ENCODE data around the gene TUFT1.
"Not testable (repeated sequence)": the region's sequence is repeated elsewhere in the genome, so short reads cannot be mapped to it uniquely, and the experiment has no call there.

Gene TUFT1

GRCh38 chr1:151618470-151618869 lies 78.4 kb downstream of the TUFT1 start:
- no peak for DNase-seq (ENCODE audit: low spot score)

DNA sequence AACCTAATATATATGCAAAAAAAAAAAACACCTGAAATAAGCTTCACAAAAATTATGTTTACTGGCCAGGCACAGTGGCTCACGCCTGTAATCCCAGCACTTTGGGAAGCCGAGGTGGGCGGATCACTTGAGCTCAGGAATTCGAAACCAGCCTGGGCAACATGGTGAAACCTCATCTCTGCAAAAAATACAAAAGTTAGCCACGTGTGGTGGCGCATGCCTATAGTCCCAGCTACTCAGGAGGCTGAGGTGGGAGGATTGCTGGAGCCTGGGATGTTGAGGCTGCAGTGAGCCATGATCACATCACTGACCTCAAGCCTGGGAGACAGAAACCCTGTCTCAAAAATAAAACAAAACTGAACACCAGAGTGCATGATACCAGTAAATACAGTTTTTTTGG lies 78.9 kb downstream of the TUFT1 start:
- DNase-seq (ENCODE audit: low spot score), result not testable (repeated sequence)

GRCh38 chr1:151619489-151620093 lies 79.5 kb downstream of the TUFT1 start:
- no peak for DNase-seq (ENCODE audit: low spot score)

- no peak for DNase-seq (ENCODE audit: low spot score)
These were observed 80.2 kb downstream of the TUFT1 start for GRCh38 chr1:151620286-151620685.

DNA sequence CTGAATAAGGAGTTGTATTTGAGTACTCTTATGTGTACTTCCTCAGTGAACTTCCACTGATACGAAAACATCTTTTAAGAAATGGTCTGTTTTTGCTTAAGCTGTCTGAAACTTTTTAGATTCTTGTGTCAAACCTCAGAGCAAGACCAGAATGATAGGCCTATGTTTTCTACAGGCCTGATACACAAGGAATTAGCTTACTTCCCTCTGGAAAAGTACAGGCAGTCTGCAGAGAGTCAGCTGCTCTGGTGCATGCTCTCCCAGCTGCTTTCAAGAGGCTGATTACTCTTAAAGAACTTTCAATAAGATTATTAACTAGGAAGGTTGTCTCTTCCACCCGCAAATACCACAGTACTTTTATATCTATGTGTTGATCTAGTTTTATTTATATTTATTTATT lies 81.2 kb downstream of the TUFT1 start:
- DNase-seq (ENCODE audit: low spot score), result no peak

- DNase-seq (ENCODE audit: low spot score), result no peak
These were observed 84.7 kb downstream of the TUFT1 start for GRCh38 chr1:151624783-151625182.

DNA sequence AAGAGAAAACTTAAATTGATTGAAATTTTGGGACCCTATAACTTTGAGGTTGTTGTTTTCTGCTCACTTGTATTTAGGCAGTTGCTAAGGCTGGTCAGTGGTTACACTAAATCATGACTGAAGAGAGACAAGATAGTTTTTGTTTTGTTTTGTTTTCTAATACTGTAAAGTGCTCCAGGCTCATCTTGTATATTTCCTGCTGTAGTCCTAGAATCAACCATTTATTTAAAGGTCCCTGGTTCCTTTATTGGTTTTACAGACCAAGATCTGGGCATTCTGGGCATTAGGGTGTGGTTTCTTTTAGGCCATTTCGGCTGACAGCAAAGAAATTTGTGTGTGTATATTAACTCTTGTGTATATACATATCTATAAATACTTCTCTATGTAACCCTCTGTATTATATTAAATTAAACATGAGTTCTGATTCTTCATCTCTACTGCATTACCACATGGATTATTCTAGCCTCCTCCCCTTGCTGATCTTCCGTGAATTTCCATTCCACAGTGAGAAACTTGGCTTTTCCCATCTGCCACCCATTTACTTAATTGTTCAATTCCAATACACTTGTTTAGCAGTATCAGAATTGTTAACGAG lies 86.7 kb downstream of the TUFT1 start:
- no peak for DNase-seq (ENCODE audit: low spot score)

GRCh38 chr1:151629278-151629677 lies 89.2 kb downstream of the TUFT1 start:
- DNase-seq (ENCODE audit: low spot score), result no peak
